ENCODE data around the gene COQ8A.

GRCh38 chr1:226980122-226980560, 40.0 kb downstream of the COQ8A start:
- TF ChIP-seq CTCF (conservative IDR thresholded peaks at IDR 0.05; ENCODE audit: low read length) (no peak), EZH2phosphoT487 (IDR thresholded peaks at IDR 0.05; ENCODE audit: borderline replicate concordance) (no peak)
